Spinal cord (tissue), 10 donors: ENCODE data around the gene TRIO. TPM values are rescaled to one million over a fixed set of nuclear protein-coding genes. Genes with fewer than 3 reads are reported as not detected.

Source experiments
- DNase-seq, 6 donors: peaks; one replicate each; pipeline versions ENCODE4 v3.0.0 to v3.0.0-alpha.2; 2013 to 2015; ENCODE audit warnings: low spot score in 6 of 6, low read depth in 4 of 6
- H3K27ac ChIP-seq: one replicate; pipeline ENCODE4 v1.5.1; 2013; ENCODE audit warnings: low read depth, low read length, control low read depth
- H3K27me3 ChIP-seq: one replicate; pipeline ENCODE4 v1.6.1; 2013; ENCODE audit warnings: low read length; ENCODE audit not compliant: control insufficient read depth, insufficient read depth
- H3K36me3 ChIP-seq: one replicate; pipeline ENCODE4 v1.6.1; 2013; ENCODE audit warnings: low read length; ENCODE audit not compliant: control insufficient read depth, insufficient read depth
- H3K4me1 ChIP-seq: one replicate; pipeline ENCODE4 v1.6.1; 2013; ENCODE audit warnings: low read length; ENCODE audit not compliant: control insufficient read depth, insufficient read depth
- H3K4me3 ChIP-seq: one replicate; pipeline ENCODE4 v1.5.1; 2013; ENCODE audit warnings: low read depth, low read length, control low read depth
- H3K9me3 ChIP-seq: one replicate; pipeline ENCODE4 v1.6.1; 2013; ENCODE audit warnings: low read length; ENCODE audit not compliant: control insufficient read depth, insufficient read depth
- WGBS: methylation state at CpG from one replicate; pipeline ENCODE4 v1.1.5; 2013; ENCODE audit warnings: missing lambda C conversion rate; ENCODE audit not compliant: insufficient coverage; 5-methylcytosine and 5-hydroxymethylcytosine counted together
- polyA plus RNA-seq, 2 donors: library from polyadenylated mRNA; unstranded; fragments of 120-200 nt; gene quantifications; one replicate each; pipeline ENCODE4 v1.2.1, GENCODE V29; 2013; ENCODE audit not compliant: insufficient read length in 2 of 2
- total RNA-seq, 2 donors: library from RNA; depleted of rRNA in 1 of 2; stranded (reverse); fragments of 120-200 nt in 1 of 2; fragments of >200 nt in 1 of 2; gene quantifications; one replicate each; pipeline versions ENCODE4 v1.2.3 to v1.2.4, GENCODE V29; 2013 to 2014
- donor health status: healthy.

Gene TRIO
- total and polyA plus RNA-seq, 4 donors, result 175 to 253 (median 240) TPM

DNA sequence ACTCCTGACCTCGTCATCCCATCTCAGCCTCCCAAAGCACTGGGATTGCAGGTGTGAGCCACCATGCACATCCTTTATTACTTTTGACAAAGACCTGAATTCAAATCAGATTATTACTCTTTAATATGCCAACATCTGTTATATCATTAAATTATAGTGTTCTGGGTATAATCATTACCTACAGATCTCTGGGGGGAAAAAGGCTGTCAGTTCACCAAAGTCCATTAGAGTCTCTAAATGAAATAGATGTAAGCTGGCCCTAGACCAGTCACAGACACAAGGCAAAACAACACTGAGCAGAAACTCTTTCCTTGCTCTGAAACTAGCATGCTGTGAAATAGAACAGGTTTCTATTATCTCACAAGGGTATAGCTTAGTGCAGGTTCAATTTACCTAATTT, 21.6 kb upstream of the TRIO start:
- peaks cover 21% of the 10 kb centered on the region for H3K4me1 ChIP-seq
- no CpG with 5 or more reads among the region's 1 CpG for WGBS
- H3K36me3 ChIP-seq, result no peaks in the 10 kb centered on the region
- H3K27ac ChIP-seq, result no peak overlapping the region
- H3K27me3 ChIP-seq, result no peaks in the 10 kb centered on the region
- H3K9me3 ChIP-seq, result no peaks in the 10 kb centered on the region
- H3K4me3 ChIP-seq, result no peak overlapping the region
- no peak for DNase-seq

DNA sequence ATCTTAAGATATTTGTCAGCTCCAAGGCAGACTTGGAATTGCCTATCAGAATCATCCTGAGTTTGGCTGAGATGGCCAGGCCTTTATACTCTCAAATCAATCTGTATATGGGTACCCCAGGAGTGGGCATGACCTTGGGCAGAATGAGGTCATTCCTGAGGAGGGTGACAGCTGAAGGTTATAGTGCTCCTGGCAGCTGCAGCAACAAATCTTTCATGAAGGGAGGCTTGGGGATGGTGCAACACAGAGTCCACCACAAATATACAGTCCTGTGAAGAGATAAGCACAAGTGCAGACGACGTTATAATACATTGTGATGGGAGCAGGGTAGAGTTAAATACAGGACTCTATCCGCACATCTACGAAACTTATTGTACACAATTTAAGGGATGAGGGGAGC, 21.1 kb upstream of the TRIO start:
- Histone ChIP-seq H3K27me3 (no peaks in the 10 kb centered on the region), H3K4me1 (peaks cover 21% of the 10 kb centered on the region), H3K27ac (no peak overlapping the region), H3K36me3 (no peaks in the 10 kb centered on the region), H3K4me3 (no peak overlapping the region), H3K9me3 (no peaks in the 10 kb centered on the region)
- no peak for DNase-seq
- WGBS, result 96% methylated on average over 4 of the region's 4 CpGs

DNA sequence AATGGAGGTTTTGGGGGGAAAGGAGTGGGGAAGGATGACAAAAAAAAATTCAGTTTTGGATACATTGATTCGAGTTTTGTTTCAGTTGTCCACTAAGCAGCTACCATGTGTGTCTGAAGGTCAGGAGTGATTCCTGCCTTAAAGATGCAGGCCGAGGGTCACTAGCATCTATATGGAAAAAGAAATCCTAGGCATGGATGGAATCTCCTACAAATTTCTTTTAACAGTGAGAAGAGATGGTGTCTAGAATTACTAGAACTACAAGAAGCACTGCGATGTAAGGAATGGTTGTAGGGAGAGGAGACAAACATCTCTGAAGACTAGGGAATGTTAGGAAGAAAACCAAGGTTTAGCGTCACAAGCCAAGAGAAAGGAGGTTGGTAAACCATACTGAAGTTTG, 19.6 kb upstream of the TRIO start:
- no peaks in the 10 kb centered on the region for H3K36me3 ChIP-seq
- DNase-seq, result no peak
- no peak overlapping the region for H3K27ac ChIP-seq
- H3K4me1 ChIP-seq, result peaks cover 19% of the 10 kb centered on the region
- 87% methylated on average over 3 of the region's 4 CpGs for WGBS
- H3K9me3 ChIP-seq, result no peaks in the 10 kb centered on the region
- no peak overlapping the region for H3K4me3 ChIP-seq
- H3K27me3 ChIP-seq, result no peaks in the 10 kb centered on the region

DNA sequence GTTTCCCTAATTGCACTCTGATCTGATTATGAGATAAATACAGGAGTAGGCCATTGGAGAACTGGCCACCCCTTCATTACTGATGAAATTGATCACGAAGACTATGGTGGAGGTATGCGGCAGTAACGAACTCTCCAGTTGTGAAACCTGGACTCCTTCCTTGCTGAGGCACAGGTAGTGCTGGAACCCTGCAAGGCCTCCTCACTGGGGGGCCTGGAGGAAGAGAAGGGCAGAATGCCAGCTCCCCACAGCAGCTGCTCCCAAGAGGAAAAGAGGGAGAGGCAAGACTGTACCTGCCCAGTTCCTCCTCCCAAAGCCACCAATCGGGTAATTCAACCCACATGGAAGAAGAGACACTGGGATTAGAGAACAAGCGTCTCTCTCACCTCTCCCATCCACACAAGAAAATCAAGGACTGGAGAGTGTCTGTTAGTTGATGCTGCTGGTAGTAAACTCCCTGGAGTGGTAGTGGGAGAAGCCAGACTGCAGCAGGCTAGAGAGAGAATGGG, 19.1 kb upstream of the TRIO start:
- Histone ChIP-seq H3K9me3 (no peaks in the 10 kb centered on the region), H3K4me1 (peaks cover 14% of the 10 kb centered on the region), H3K27ac (no peak overlapping the region), H3K27me3 (no peaks in the 10 kb centered on the region), H3K4me3 (no peak overlapping the region), H3K36me3 (no peaks in the 10 kb centered on the region)
- no peak for DNase-seq
- 100% methylated on average over 3 of the region's 5 CpGs for WGBS

DNA sequence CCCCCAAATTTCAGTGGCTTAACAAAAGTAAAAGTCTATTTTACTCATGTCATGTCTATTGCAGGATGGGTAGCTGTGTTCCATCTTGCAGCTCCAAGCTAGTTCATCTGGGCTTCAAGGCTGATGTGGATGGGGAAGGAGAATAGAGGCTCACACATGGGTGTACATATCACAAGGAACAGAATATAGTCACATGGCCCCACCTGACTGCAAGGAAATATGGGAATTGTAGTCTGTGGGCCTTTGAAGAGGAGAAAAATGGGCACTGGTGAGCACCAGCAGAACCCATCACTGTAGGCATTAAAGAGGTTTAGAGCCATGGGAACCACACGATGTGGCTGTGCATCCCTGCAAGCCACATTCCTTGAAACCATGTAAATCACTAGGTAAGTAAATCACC, 17.9 kb upstream of the TRIO start:
- no CpG with 5 or more reads among the region's 1 CpG for WGBS
- Histone ChIP-seq H3K4me3 (no peak overlapping the region), H3K9me3 (no peaks in the 10 kb centered on the region), H3K27me3 (no peaks in the 10 kb centered on the region), H3K36me3 (no peaks in the 10 kb centered on the region), H3K4me1 (peaks cover 3% of the 10 kb centered on the region), H3K27ac (no peak overlapping the region)
- DNase-seq, result no peak

DNA sequence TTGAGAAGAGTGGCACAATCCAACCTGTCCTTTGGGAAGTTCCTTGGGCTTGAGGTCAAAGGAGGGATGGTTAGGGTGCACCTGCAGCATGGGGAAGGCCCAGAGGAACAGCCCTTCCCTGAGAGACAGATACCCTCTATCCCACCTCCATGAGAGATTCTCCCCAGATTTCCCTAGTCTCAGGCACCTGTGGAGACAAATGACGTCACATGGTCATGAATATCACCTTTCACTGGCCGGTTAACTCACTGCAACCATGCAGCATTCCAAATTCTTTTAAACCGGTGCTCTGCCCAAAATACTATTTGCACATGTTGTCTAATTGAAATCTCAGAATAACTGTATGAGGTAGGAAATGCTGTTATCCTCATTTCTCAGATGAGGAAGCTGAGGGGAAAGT, 15.6 kb upstream of the TRIO start:
- DNase-seq, result no peak

DNA sequence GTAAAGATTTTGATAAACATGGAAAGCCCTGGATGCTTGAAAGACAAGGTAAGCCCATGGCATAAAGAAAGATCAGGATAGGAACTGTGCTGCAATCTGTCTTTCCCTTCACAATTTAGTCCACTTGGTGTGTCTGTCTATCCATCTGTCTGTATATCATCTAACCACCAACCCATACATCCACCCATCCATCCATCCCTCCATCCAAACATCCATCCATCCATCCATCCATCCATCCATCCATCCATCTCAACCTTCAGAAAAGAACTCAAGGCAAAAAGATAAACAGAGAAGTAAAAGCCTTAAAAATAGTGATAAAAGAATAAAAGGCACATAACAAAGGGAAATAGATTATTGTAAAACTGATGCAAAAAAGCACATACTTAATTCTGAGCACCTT, 15.1 kb upstream of the TRIO start:
- no peak overlapping the region for H3K27ac ChIP-seq
- no peaks in the 10 kb centered on the region for H3K27me3 ChIP-seq
- H3K4me3 ChIP-seq, result no peak overlapping the region
- DNase-seq, result no peak
- H3K9me3 ChIP-seq, result no peaks in the 10 kb centered on the region
- H3K4me1 ChIP-seq, result peaks cover 3% of the 10 kb centered on the region
- no peaks in the 10 kb centered on the region for H3K36me3 ChIP-seq

More for the DNA sequence above, 15.6 kb upstream of the TRIO start:
- no peaks in the 10 kb centered on the region for H3K27me3 ChIP-seq
- H3K9me3 ChIP-seq, result no peaks in the 10 kb centered on the region
- 83% methylated on average over 2 of the region's 3 CpGs for WGBS
- H3K4me1 ChIP-seq, result peaks cover 3% of the 10 kb centered on the region
- no peaks in the 10 kb centered on the region for H3K36me3 ChIP-seq
- H3K4me3 ChIP-seq, result no peak overlapping the region
- H3K27ac ChIP-seq, result no peak overlapping the region

DNA sequence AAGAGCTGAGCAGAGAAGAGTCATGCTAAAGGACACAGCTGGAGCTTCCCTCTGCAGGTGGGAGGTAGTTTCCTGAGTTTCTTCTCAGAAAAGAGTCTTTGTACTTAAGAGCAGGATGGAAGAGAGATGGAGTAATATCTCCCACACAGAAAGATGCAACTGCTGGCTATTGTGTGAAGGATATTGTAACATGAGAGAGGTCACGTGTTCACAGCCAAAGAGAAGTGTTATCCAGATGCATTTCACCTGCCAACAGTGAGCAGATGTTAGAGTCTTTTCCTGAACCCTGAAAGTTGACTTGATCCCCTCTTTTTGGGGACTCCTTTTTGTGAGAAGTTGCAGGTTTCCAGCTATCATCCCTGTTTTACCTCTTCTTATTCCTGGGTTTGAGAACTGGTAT, 14.0 kb upstream of the TRIO start:
- H3K4me3 ChIP-seq, result no peak overlapping the region
- peaks cover 3% of the 10 kb centered on the region for H3K4me1 ChIP-seq
- no peaks in the 10 kb centered on the region for H3K27me3 ChIP-seq
- no peaks in the 10 kb centered on the region for H3K9me3 ChIP-seq
- H3K27ac ChIP-seq, result no peak overlapping the region
- no peaks in the 10 kb centered on the region for H3K36me3 ChIP-seq
- no CpG with 5 or more reads among the region's 1 CpG for WGBS
- no peak for DNase-seq

DNA sequence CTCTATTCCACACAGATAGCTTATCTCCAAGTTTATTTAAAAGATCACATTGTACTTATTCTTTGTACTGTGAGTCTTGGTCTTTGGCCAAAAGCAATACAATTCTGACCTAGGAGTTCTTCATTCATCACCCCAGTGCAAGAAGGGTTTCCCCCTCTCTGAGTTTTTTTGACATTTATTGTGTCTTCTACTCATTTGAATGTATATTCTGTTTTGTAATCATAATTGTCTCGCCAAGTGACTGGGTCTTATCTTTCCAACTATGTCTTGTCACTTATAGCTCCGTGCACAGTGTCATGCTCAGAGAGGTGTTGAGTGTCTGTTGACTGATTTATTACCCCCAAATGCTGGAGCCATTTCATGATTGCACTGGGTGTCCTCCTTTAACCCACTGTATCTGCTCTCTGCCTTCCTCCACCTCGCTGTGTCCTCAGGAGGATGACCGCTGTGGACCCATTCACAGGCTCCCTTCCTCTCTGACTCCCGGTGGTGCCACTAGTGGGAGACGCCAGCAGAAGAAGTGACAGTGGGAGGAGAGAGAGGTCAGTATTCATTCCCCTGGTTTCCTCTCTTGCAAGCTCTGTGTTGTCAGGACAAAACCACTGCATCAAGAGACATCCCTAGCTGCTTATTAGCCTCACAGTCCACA, 11.2 kb upstream of the TRIO start:
- DNase-seq, result no peak
- no peaks in the 10 kb centered on the region for H3K36me3 ChIP-seq
- no peak overlapping the region for H3K27ac ChIP-seq
- peaks cover 3% of the 10 kb centered on the region for H3K4me1 ChIP-seq
- no peak overlapping the region for H3K4me3 ChIP-seq
- no peaks in the 10 kb centered on the region for H3K27me3 ChIP-seq
- WGBS, result no CpG with 5 or more reads among the region's 6 CpGs
- H3K9me3 ChIP-seq, result no peaks in the 10 kb centered on the region

DNA sequence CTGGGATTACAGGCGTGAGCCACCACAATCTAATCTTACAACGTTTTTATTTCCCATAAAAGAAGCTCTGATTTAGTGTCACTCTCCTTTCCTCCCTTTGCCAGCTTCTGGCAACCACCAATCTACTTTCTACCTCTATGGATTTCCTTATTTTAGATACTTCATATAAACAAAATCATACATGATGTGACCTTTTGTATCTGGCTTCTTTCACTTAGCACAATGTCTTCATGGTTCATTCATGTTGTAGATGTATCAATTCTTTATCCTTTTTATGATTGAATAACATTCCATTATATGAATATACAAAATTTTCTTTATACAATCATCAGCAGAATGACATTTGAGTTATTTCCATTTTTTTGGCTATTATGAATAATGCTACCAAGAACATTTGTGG, 9.7 kb upstream of the TRIO start:
- DNase-seq, result no peak
- H3K27me3 ChIP-seq, result no peaks in the 10 kb centered on the region
- H3K4me3 ChIP-seq, result no peak overlapping the region
- H3K4me1 ChIP-seq, result peaks cover 3% of the 10 kb centered on the region
- no peaks in the 10 kb centered on the region for H3K36me3 ChIP-seq
- no peak overlapping the region for H3K27ac ChIP-seq
- H3K9me3 ChIP-seq, result no peaks in the 10 kb centered on the region
- 80% methylated on average over 2 of the region's 2 CpGs for WGBS
